Fibroblast of lung (primary cell): ENCODE measurements around the gene SYNDIG1L. TPM values are rescaled to one million over a fixed set of nuclear protein-coding genes. Genes with fewer than 3 reads are reported as not detected.

Source experiments
- DNase-seq, 2 donors: peaks; one replicate each; pipeline versions ENCODE4 v3.0.0 to v3.0.0-alpha.2; 2010; ENCODE audit warnings: low read depth in 2 of 2
- H2AFZ ChIP-seq: 2 replicates; pipeline ENCODE4 v1.5.1; 2012; ENCODE audit warnings: low read length, control low read depth, inconsistent platforms
- H3K27ac ChIP-seq: 2 replicates; pipeline ENCODE4 v1.5.1; 2011; ENCODE audit warnings: low read length, control low read depth; ENCODE audit not compliant: insufficient read depth
- H3K27me3 ChIP-seq: 2 replicates; pipeline ENCODE4 v1.5.1; 2011; ENCODE audit warnings: mild to moderate bottlenecking, low read length; ENCODE audit not compliant: control insufficient read depth, insufficient read depth
- H3K36me3 ChIP-seq: 2 replicates; pipeline ENCODE4 v1.5.1; 2011; ENCODE audit warnings: low read length; ENCODE audit not compliant: control insufficient read depth, insufficient read depth
- H3K4me1 ChIP-seq: 2 replicates; pipeline ENCODE4 v1.5.1; 2011; ENCODE audit warnings: low read length; ENCODE audit not compliant: control insufficient read depth, insufficient read depth; ENCODE audit errors: extremely low read depth
- H3K4me2 ChIP-seq: 2 replicates; pipeline ENCODE4 v1.5.1; 2011; ENCODE audit warnings: low read length, control low read depth; ENCODE audit not compliant: insufficient read depth; ENCODE audit errors: extremely low read depth
- H3K4me3 ChIP-seq, 4 experiments: fragments of 200-600 bp in 1 of 4; sonication (generic) in 1 of 4; replicated peaks in 1 of 4; 2 replicates each; pipeline ENCODE4 v1.5.1; 2011 to 2016; ENCODE audit warnings: low read length in 4 of 4, low read depth in 3 of 4, mild to moderate bottlenecking in 3 of 4, control low read depth in 2 of 4, inconsistent platforms in 1 of 4, mixed read lengths in 1 of 4; ENCODE audit not compliant: insufficient read depth in 1 of 4; ENCODE audit errors: control extremely low read depth in 1 of 4
- H3K79me2 ChIP-seq: 2 replicates; pipeline ENCODE4 v1.5.1; 2012; ENCODE audit warnings: mild to moderate bottlenecking, low read length, inconsistent platforms; ENCODE audit not compliant: control insufficient read depth, insufficient read depth
- H3K9ac ChIP-seq: 2 replicates; pipeline ENCODE4 v1.5.1; 2011; ENCODE audit warnings: mild to moderate bottlenecking, low read length, control low read depth; ENCODE audit not compliant: insufficient read depth
- H3K9me3 ChIP-seq: 2 replicates; pipeline ENCODE4 v1.5.1; 2012; ENCODE audit warnings: low read depth, low read length; ENCODE audit not compliant: control insufficient read depth, insufficient read depth
- H4K20me1 ChIP-seq: 2 replicates; pipeline ENCODE4 v1.5.1; 2011; ENCODE audit warnings: low read length; ENCODE audit not compliant: control insufficient read depth, insufficient read depth; ENCODE audit errors: extremely low read depth
- EZH2 ChIP-seq: IDR thresholded peaks from 2 replicates; pipeline ENCODE4 v1.5.1; 2012; ENCODE audit warnings: low read length, control low read depth, mild to moderate bottlenecking; ENCODE audit errors: missing control alignments
- polyA plus RNA-seq, 2 donors: library from polyadenylated mRNA; depleted of rRNA in 1 of 2; stranded (reverse) in 1 of 2; unstranded in 1 of 2; fragments of >200 nt; gene quantifications; 2 replicates each; pipeline ENCODE4 v1.2.1, GENCODE V29; 2011 to 2012; ENCODE audit warnings: missing spikeins in 1 of 2
- total RNA-seq: library from RNA; depleted of rRNA; stranded (reverse); fragments of >200 nt; gene quantifications from 2 replicates; pipeline ENCODE4 v1.2.1, GENCODE V29; 2014
- TF ChIP-seq, protein P1 (sequence below), 2 donors: IDR thresholded peaks in 1 of 2; conservative IDR thresholded peaks in 1 of 2; 1 replicate in 1 of 2; 2 replicates in 1 of 2; pipeline ENCODE4 v1.5.1; 2011 to 2012; ENCODE audit warnings: low read length in 2 of 2, control low read depth in 1 of 2, inconsistent platforms in 1 of 2, low read depth in 1 of 2, mild to moderate bottlenecking in 1 of 2

The SYNDIG1L gene
- total and polyA plus RNA-seq, 2 donors (not counting 1 experiment from before 2014, with no cell fraction given): not detected

DNA sequence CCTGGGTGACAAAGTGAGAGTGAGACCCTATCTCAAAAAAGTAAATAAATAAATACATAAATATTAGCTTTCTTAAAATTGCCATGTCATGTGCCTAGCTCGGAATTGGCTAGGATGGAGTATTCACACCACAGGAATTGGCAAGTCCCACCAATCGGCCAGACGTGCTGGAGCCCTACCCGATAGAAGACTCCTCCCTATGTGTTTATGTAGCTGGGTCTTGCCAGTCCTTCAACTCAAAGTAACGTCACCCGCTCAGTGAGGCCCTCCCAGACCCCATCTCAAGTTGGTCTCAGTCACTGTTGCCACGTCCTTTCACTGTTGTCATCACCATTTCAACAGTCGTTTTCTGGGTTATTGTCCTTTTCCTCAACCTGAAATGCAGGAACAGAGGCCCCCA lies 57.6 kb downstream of the SYNDIG1L start:
- no peaks in the 10 kb centered on the region for H3K9me3 ChIP-seq
- TF ChIP-seq, protein P1, sequence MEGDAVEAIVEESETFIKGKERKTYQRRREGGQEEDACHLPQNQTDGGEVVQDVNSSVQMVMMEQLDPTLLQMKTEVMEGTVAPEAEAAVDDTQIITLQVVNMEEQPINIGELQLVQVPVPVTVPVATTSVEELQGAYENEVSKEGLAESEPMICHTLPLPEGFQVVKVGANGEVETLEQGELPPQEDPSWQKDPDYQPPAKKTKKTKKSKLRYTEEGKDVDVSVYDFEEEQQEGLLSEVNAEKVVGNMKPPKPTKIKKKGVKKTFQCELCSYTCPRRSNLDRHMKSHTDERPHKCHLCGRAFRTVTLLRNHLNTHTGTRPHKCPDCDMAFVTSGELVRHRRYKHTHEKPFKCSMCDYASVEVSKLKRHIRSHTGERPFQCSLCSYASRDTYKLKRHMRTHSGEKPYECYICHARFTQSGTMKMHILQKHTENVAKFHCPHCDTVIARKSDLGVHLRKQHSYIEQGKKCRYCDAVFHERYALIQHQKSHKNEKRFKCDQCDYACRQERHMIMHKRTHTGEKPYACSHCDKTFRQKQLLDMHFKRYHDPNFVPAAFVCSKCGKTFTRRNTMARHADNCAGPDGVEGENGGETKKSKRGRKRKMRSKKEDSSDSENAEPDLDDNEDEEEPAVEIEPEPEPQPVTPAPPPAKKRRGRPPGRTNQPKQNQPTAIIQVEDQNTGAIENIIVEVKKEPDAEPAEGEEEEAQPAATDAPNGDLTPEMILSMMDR (conservative IDR thresholded peaks at IDR 0.05 in 1 of 2, IDR thresholded peaks at IDR 0.05 in 1 of 2; ENCODE audit: low read depth in 1 of 2, low read length in 2 of 2): no peak
- TF ChIP-seq EZH2: no peak
- H3K27me3 ChIP-seq: peaks cover 6% of the 10 kb centered on the region
- H3K4me1 ChIP-seq: no peaks in the 10 kb centered on the region
- H3K27ac ChIP-seq: no peak overlapping the region
- H3K9ac ChIP-seq: no peak overlapping the region
- H3K4me3 ChIP-seq: no peak overlapping the region
- no peaks in the 10 kb centered on the region for H3K79me2 ChIP-seq
- H2AFZ ChIP-seq: no peak overlapping the region
- H3K36me3 ChIP-seq: no peaks in the 10 kb centered on the region
- no peak for DNase-seq
- H3K4me2 ChIP-seq: no peak overlapping the region
- H4K20me1 ChIP-seq: no peaks in the 10 kb centered on the region

DNA sequence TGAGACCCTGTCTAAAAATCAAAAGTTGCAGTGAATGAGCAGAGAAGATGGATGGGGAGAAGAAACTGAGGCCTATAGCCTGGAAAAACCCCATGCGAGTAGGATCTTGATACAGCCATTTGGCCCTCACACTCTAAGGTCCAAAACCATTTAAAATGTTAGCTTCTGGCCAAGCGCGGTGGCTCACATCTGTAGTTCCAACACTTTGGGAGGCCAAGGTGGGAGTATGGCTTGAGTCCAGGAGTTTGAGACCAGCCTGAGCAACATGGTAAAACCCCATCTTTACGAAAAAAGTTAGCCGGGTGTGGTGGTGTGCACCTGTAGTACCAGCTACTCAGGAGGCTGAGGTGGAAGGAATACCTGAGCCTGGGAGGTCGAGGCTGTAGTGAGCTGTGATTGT lies 58.0 kb downstream of the SYNDIG1L start:
- TF ChIP-seq, protein P1 (conservative IDR thresholded peaks at IDR 0.05 in 1 of 2, IDR thresholded peaks at IDR 0.05 in 1 of 2; ENCODE audit: low read depth in 1 of 2, low read length in 2 of 2): no peak
- TF ChIP-seq EZH2: no peak
- H3K4me1 ChIP-seq: no peaks in the 10 kb centered on the region
- H3K36me3 ChIP-seq: no peaks in the 10 kb centered on the region
- H3K4me3 ChIP-seq: no peak overlapping the region
- no peak overlapping the region for H3K27ac ChIP-seq
- no peak overlapping the region for H3K9ac ChIP-seq
- H3K79me2 ChIP-seq: no peaks in the 10 kb centered on the region
- H3K9me3 ChIP-seq: no peaks in the 10 kb centered on the region
- H3K4me2 ChIP-seq: no peak overlapping the region
- peaks cover 6% of the 10 kb centered on the region for H3K27me3 ChIP-seq
- H2AFZ ChIP-seq: no peak overlapping the region
- DNase-seq: no peak
- H4K20me1 ChIP-seq: no peaks in the 10 kb centered on the region

DNA sequence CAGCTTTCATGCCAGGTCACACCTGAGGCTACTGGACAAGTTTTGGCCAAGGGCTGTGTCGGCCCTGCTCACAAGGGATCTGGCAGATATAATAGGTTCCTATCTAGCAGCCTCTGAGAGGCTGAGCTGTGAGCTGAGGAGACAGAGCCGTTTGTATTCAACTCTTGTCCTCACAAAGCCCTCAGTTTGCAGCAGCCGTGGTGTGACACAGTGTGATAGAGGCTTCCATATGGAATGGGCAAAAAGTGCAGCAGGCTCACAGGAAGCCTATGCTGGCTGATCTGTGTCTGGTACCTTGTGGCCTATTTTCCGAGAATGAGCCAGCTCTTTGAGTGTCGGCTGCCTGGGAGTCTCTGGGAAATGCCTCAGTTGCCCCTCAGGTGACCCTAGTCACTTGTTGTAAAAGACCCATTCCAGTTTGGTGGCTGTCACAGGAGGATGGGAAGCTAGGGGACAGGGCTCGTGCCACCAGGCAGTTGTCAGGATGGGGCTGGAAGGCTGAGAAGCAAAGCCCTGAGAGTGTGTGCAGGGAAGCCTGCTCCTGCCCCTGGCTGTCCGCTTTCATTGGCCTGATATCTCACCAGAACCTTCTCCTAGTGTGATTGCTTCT lies 61.6 kb downstream of the SYNDIG1L start:
- TF ChIP-seq EZH2: no peak
- TF ChIP-seq, protein P1 (conservative IDR thresholded peaks at IDR 0.05 in 1 of 2, IDR thresholded peaks at IDR 0.05 in 1 of 2; ENCODE audit: low read depth in 1 of 2, low read length in 2 of 2): no peak
- H3K79me2 ChIP-seq: no peaks in the 10 kb centered on the region
- H3K27me3 ChIP-seq: peaks cover 6% of the 10 kb centered on the region
- H3K4me3 ChIP-seq: no peak overlapping the region
- no peak for DNase-seq
- no peaks in the 10 kb centered on the region for H3K4me1 ChIP-seq
- H3K36me3 ChIP-seq: no peaks in the 10 kb centered on the region
- no peaks in the 10 kb centered on the region for H3K9me3 ChIP-seq
- no peaks in the 10 kb centered on the region for H4K20me1 ChIP-seq
- no peak overlapping the region for H3K9ac ChIP-seq
- no peak overlapping the region for H2AFZ ChIP-seq
- H3K4me2 ChIP-seq: no peak overlapping the region
- no peak overlapping the region for H3K27ac ChIP-seq
